Eye (tissue), 1 donor: ENCODE results near the gene FOXN3.
"Not testable (repeated sequence)": the region's sequence is repeated elsewhere in the genome, so short reads cannot be mapped to it uniquely, and the experiment has no call there.

Experiments used
- DNase-seq: peaks from one replicate; pipeline ENCODE4 v3.0.0-alpha.2; 2015

Gene FOXN3

GRCh38 chr14:89112720-89113119 is 304.3 kb downstream of the FOXN3 start:
- no peak for DNase-seq

- not testable (repeated sequence) for DNase-seq
Measured at GRCh38 chr14:89111766-89112543, 305.1 kb downstream of the FOXN3 start.

GRCh38 chr14:89111232-89111631 is 305.8 kb downstream of the FOXN3 start:
- DNase-seq, result not testable (repeated sequence)

- DNase-seq, result no peak
Measured at GRCh38 chr14:89110110-89110509, 306.9 kb downstream of the FOXN3 start.

GRCh38 chr14:89108608-89109007 is 308.4 kb downstream of the FOXN3 start:
- DNase-seq, result no peak

- DNase-seq, result no peak
Measured at GRCh38 chr14:89107626-89108025, 309.4 kb downstream of the FOXN3 start.
